ENCODE measurements around the gene SERINC1. TPM values are rescaled to one million over a fixed set of nuclear protein-coding genes. Genes with fewer than 3 reads are reported as not detected.

SERINC1 gene
- polyA plus RNA-seq, 4 donors, result 233 to 297 (median 267) TPM

DNA sequence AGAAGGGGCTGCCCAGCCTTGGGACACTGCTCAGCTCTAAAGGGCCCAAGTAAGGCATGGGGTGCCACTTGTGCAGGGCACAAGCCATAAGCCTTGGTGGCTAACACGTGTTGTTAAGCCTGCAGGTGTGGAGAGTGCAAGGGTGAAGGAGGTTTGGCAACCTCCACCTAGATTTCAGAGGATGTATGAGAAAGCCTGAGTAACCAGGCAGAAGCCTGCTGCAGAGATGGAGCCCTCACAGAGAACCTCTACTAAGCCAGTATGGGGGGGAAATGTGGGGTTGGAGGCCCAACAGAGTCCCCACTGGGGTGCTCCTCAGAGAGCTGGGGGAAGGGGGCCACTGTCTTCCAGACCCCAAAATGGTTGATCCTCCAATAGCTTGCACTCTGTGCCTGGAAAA is 32.6 kb downstream of the SERINC1 start:
- DNase-seq (ENCODE audit: low read depth in 4 of 4, low spot score in 3 of 4), result no peak

DNA sequence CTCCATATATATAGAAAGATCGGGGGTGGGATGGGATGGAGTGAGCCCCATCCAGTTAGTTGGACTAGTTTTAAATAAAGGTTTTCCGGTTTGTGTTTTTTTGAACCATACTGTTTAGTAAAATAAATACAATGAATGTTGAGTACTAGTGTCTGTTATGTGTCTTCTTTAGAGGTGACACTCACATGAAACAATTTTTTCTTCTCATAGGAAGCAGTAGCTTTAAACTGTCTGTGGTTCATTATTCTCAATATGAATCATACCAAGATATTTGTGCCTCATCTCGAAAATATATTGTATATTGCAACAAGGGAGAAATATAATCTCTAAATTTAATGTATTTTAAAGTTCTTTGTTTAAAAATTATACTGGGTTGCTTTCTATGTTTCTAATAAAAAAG is 38.8 kb downstream of the SERINC1 start:
- DNase-seq (ENCODE audit: low read depth in 4 of 4, low spot score in 3 of 4), result no peak

DNA sequence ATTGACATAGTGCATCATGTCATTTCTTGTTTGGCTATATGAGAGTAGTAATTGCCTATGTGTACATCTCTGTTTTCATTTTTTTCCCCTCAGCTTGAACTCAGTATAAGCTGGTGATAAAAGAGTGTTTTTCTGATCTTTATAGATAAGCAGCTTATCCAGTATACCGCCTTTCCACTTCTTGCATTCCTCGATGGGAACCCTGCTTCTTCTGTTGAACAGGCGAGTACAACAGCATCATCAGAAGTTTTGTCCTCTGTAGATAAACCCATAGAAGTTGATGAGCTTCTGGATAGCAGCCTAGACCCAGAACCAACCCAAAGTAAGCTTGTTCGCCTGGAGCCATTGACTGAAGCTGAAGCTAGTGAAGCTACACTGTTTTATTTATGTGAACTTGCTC is 39.8 kb downstream of the SERINC1 start:
- DNase-seq (ENCODE audit: low read depth in 4 of 4, low spot score in 3 of 4), result no peak

DNA sequence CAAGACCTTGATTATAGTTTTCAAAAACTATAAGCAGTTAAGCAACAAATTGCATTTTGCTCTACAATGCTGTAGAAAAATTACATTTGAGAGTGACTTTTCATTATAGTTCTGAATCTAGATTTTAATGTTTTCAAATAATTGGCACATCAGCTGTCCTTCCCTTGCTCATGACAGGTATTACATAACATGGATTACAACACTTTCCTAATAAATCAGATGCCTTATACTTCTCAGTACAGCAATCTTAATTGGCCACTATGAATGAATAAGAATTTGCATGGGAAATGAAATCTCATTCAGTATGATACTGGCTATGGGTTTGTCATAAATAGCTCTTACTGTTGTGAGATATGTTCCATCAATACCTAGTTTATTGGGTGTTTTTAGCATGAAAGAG is 42.3 kb downstream of the SERINC1 start:
- DNase-seq (ENCODE audit: low read depth in 4 of 4, low spot score in 3 of 4), result no peak

GRCh38 chr6:122428781-122429180 is 42.8 kb downstream of the SERINC1 start:
- DNase-seq (ENCODE audit: low read depth in 4 of 4, low spot score in 3 of 4), result no peak

DNA sequence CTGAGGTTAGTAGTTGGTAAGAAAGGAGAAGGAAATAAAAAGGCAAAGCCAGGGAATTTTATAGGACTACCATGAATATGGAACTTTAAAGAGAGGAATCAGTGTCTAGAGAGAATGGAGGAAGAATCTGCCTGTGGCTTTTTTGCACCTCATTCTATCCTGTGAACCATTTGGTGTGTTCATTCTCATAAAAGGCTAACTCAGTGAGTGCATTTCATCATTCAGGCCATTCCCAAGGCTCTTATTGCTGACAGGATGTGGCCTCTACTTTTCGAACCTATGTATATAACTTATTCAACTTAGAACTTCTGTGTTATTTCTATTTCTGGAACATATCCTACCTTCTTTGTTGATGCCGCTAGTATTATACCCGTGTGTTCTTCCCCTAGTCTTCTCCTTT is 45.0 kb downstream of the SERINC1 start:
- DNase-seq (ENCODE audit: low read depth in 4 of 4, low spot score in 3 of 4), result no peak

DNA sequence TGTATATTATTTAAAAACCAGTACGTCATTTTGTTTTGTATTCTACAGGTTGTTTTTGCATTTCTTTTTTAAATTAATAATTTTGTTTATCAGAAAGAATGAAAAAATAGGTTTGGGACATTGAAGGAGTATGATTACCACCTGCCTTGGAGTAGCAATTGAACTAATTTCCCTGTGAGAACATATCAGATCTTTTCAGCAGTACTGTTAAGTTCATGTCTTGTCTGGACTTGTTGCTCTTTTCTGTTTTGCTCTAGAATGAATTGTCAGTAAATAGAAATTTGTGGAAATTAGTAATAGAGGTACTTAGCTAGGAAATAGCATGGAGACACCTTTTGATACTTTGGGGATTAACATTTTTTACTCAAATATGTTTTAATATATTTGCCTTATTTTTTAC is 47.9 kb downstream of the SERINC1 start:
- DNase-seq (ENCODE audit: low read depth in 4 of 4, low spot score in 3 of 4), result no peak

DNA sequence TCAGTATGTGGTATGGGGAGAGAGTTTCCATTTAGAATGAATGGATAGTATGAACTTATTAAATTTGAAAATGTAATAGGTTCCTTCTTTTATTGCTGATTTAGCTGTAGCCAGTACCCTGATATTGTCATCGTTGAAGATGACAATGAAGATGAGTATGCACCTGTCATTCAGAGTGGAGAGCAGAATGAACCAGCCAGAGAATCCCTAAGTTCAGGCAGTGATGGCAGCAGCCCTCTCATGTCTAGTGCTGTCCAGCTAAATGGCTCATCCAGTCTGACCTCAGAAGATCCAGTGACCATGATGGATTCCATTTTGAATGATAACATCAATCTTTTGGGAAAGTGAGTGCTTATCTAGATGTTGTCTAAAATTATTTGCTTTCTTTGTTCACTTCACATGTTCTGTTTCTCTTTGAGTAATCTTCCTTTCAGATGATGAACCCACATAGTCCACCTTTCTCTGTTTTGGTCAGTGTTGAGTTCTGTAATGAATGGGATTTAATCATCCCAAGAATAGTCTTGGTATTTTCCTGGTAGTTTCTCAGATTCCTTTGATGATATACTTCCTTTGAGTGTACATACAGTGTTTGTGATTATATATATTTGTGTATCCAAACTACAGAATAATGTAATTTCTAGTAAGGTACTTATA is 48.9 kb downstream of the SERINC1 start:
- DNase-seq (ENCODE audit: low read depth in 4 of 4, low spot score in 3 of 4), result no peak

- no peak for DNase-seq (ENCODE audit: low read depth in 4 of 4, low spot score in 3 of 4)
Observed at GRCh38 chr6:122422003-122422402, 49.6 kb downstream of the SERINC1 start.

GRCh38 chr6:122416825-122417224 is 54.8 kb downstream of the SERINC1 start:
- DNase-seq (ENCODE audit: low read depth in 4 of 4, low spot score in 3 of 4), result no peak

DNA sequence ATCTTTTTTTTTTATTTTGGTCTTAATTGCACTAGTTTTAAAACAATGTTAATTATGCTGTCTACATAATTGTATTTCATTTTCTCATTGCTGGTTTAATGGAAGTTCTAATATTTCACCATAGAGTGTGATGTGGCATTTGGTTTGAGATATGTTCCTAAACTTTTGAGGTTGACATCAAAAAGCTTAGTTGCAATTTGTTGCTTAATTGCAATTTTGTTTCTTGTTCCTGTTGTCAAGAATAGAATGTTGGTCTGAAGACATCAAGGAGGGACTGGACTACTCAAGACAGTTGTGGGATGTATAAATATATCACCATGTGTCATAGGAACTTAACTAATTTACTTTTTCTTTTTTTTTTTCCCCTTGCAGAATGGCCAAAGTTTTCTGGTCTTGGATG is 59.6 kb downstream of the SERINC1 start:
- DNase-seq (ENCODE audit: low read depth in 4 of 4, low spot score in 3 of 4), result no peak

DNA sequence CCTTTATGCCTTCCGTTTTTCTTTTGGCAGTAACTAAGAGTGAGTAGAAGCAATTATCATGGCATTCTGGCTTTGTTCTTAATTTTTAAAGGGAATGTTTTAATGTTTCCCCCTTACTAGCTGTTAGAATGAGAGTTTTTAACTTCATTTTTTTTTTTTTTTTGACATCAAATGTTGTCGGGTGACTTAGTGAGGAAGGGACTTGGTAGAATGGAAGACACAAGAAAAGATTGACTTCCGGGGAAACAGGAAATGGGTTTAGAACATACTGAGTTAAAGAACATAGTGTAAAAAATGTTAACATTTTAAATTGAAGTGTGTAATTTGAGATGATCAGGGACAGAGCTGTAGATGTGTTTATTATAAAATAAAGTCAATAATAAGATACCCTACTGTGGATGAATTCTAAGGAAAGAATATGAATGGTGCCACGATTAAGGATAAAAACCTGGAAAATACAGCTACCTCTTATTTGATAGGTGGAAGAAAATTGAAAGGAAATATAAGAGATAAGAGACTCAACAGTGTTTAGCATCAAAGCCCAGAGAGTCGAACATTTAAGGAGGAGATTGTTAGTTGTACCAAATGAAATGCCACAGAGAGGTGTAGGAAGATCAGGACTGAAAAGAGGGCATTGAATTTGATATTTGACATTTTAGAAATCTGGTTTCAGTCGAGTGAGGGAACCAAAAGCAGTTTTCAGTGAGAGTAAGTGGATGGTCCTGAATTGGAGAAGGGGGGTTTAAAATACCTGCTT is 62.7 kb downstream of the SERINC1 start:
- DNase-seq (ENCODE audit: low read depth in 4 of 4, low spot score in 3 of 4), result no peak

- DNase-seq (ENCODE audit: low read depth in 4 of 4, low spot score in 3 of 4), result no peak
Observed at GRCh38 chr6:122408240-122408639, 63.4 kb downstream of the SERINC1 start.

DNA sequence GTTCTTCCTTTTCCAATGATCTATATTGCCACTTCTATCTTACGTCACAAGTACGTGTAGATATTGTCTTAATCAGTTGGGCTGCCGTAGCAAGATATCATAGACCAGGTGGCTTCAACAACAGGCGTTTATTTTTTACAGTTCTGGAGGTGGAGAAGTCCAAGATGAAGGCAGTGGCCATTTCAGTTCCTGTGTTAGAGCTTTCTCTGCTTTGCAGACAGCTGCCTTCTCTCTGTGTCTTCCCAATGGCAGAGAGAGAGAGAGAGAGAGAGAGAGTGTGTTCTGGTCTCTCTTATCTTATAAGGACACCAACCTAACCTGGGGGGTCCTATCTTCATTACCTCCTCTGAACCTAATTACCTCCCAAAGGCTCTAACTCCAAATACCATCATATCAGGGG is 63.9 kb downstream of the SERINC1 start:
- no peak for DNase-seq (ENCODE audit: low read depth in 4 of 4, low spot score in 3 of 4)

DNA sequence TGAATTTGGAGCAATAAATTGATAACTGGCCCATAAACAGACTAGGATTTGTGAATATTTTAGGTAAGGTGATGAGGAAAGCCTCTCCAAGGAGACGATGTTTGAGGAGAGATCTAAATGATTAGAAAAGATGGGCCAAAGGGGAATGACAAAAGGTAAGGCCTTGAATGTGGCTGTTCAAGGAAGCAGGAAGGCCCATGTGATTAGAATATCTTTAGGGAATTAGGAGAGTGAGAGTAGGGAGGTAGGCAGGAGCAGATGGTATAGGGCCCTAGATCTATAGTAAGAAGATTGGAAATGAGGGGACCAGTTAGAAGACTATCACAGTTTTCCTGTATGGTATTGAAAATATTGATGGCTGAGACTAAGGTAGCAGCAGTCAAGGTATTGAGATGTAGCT is 65.4 kb downstream of the SERINC1 start:
- DNase-seq (ENCODE audit: low read depth in 4 of 4, low spot score in 3 of 4), result no peak

- no peak for DNase-seq (ENCODE audit: low read depth in 4 of 4, low spot score in 3 of 4)
Observed at GRCh38 chr6:122405417-122405816, 66.2 kb downstream of the SERINC1 start.

DNA sequence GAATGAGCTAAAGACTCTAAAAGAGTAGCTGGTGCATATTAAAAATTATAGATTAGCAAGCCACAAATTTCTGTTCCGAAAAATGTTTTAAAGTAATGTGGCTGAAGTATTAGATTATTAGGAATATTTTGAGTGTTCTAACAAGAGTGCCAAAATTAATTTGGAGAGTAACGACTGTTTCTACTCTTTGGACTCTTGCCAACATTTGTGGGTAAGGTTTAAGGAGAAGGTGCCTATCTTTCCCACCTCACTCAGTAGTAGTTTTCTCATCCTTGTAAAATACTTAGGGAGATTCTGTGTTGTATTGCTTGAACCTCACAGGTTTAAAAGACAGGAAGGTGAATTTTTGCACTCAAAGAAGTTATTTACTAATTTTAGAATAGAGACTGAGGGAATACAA is 67.2 kb downstream of the SERINC1 start:
- DNase-seq (ENCODE audit: low read depth in 4 of 4, low spot score in 3 of 4), result no peak

DNA sequence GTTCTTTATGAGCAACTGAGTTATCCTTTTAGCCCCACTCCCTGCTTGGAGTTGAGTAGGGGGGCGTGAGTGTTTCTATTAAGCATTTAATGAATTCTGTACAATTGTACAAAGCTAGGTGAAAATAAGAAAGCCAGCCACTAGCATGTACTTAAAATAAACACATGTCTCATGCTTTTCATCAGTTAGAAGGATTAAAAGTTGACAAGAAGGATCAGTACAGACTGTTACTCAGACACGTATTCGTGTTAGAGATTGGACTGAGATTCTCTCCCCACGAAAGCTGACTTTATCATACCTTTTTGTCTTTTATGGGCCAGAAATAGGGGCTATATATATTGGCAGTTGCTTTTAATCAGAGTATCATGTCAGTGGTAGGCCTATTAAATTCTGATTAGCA is 70.5 kb downstream of the SERINC1 start:
- DNase-seq (ENCODE audit: low read depth in 4 of 4, low spot score in 3 of 4), result no peak

DNA sequence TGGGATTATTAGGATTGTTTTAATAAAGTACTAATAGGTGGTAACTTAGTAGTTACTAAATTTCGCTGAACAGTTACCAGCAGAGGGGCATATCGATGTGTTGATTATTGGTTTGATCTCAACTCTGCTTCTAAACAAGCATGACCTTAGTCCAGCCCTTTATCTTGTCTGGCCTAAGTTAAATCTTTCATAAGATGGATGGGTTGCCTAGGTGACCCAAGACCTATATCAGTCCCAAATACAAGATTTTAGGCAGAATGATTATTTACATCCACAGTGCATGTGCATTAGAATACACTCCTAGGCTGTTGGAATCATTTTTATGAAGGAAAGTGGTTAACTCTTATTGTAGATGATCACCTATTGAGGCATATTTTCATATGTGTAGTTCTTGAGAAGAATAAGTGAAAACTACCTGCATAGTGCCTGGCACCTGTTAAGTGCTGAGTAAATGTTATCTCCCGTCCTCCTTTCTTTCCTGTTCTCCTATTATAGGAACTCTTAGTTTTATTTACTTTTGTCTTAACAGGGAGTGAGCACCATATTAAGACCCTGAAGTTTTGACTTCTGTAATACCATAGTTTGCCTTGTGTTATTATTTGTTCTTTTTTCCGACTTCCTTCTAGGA is 71.0 kb downstream of the SERINC1 start:
- DNase-seq (ENCODE audit: low read depth in 4 of 4, low spot score in 3 of 4), result no peak

GRCh38 chr6:122400121-122400450 is 71.5 kb downstream of the SERINC1 start:
- DNase-seq (ENCODE audit: low read depth in 4 of 4, low spot score in 3 of 4), result no peak

DNA sequence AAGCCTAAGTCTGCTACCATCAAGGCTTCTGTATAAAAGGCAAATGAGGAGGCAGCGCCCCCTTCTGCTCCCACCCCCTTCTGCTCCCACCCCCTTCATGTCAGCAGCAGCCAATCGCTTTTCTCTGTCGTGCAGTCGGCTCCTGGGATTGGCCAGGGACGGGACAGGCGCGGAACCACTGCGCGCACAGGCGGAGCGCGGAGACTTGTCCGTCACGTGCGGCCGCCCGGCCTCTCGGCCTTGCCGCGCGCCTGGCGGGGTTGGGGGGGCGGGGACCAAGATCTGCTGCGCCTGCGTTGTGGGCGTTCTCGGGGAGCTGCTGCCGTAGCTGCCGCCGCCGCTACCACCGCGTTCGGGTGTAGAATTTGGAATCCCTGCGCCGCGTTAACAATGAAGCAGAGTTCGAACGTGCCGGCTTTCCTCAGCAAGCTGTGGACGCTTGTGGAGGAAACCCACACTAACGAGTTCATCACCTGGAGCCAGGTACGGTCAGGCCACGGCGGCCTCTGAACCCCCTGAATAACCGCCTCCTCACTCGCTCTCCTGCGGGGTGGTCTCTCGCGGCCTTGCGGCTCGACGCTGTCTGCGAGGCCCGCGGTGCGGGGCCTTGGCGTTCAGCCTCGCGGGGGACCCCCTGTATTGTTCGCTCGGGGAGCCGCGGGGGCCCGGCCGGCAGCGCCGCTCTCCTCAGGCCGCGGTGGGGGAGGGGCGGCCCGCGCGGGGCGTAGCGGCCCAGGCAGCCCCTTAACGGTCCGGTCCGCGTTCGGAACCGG is 72.1 kb downstream of the SERINC1 start, which contains the start of gene HSF2:
TSS of gene HSF2 (plus strand) at position 305 of the 773 bp plus-strand sequence. CDS start at position 391, 86 bp downstream.
- DNase-seq (ENCODE audit: low read depth in 4 of 4, low spot score in 3 of 4), result peak; percentile 89 to 91 (median 90)
